Esophagus squamous epithelium (tissue), 5 donors: Measurements from ENCODE around the gene MRPS34. TPM values are rescaled to one million over a fixed set of nuclear protein-coding genes. Genes with fewer than 3 reads are reported as not detected.

ENCODE experiments used
- DNase-seq: peaks from one replicate; lab custom pipeline; 2025; lab: John Stamatoyannopoulos, UW
- H3K27ac ChIP-seq, 4 donors: fragments of 200-600 bp; sonication (generic); one replicate each; pipeline ENCODE4 v1.5.1; 2016 to 2019; ENCODE audit warnings: mild to moderate bottlenecking in 1 of 4
- H3K27me3 ChIP-seq, 4 donors: fragments of 200-600 bp; sonication (generic); 1 replicate in 3 of 4; 2 replicates in 1 of 4; pipeline versions ENCODE4 v1.5.1 to v1.6.0; 2017 to 2021; ENCODE audit warnings: antibody characterized with exemption in 1 of 4
- H3K36me3 ChIP-seq, 3 donors: fragments of 200-600 bp; sonication (generic); one replicate each; pipeline ENCODE4 v1.5.1; 2016 to 2019
- H3K4me1 ChIP-seq, 3 donors: fragments of 200-600 bp; sonication (generic); one replicate each; pipeline ENCODE4 v1.5.1; 2017 to 2019
- H3K4me3 ChIP-seq, 4 donors: fragments of 200-600 bp; sonication (generic); 1 replicate in 3 of 4; 2 replicates in 1 of 4; pipeline ENCODE4 v1.5.1; 2016 to 2019; ENCODE audit warnings: mild to moderate bottlenecking in 2 of 4, moderate library complexity in 1 of 4
- H3K9me3 ChIP-seq, 3 donors: fragments of 200-600 bp; sonication (generic); one replicate each; pipeline ENCODE4 v1.5.1; 2016 to 2019
- POLR2A ChIP-seq, 4 donors: fragments of 450-650 bp; IDR thresholded peaks; one replicate each; pipeline ENCODE4 v1.6.1; 2017; ENCODE audit warnings: antibody characterized with exemption in 4 of 4, mild to moderate bottlenecking in 4 of 4, moderate library complexity in 3 of 4
- WGBS, 2 donors: methylation state at CpG; one replicate each; pipeline ENCODE4 v1.1.5; 2018; 5-methylcytosine and 5-hydroxymethylcytosine counted together
- intact Hi-C: fragments of 100-400 bp; cut with DNase I; formaldehyde crosslinking; loops from one replicate; pipeline ENCODE4 v1.15.0; 2022
- total RNA-seq, 4 donors: library from RNA; depleted of rRNA; stranded (reverse); fragments of >200 nt; gene quantifications; one replicate each; pipeline ENCODE4 v1.1.0, GENCODE V29; 2016
- TF ChIP-seq, protein P1 (sequence below), 6 experiments: fragments of 450-650 bp in 4 of 6; fragments of 200-600 bp in 2 of 6; sonication (generic) in 2 of 6; IDR thresholded peaks; one replicate each; pipeline ENCODE4 v1.5.1; 2016 to 2019; ENCODE audit warnings: antibody characterized with exemption in 6 of 6, mild to moderate bottlenecking in 4 of 6, moderate library complexity in 4 of 6
- donor health status: DM: yes; HTN: yes; CAD: no.

The MRPS34 gene
- total RNA-seq, 4 donors from 2014 or later = 89.5 to 158 (median 114) TPM

- intact Hi-C loops = no loop called here
- no peaks in the 10 kb centered on the region for H3K9me3 ChIP-seq
- WGBS, 2 donors = 81 to 89% methylated on average over 6 to 11 of the region's 40 CpGs
- H3K27me3 ChIP-seq = no peaks in the 10 kb centered on the region
- no peak for DNase-seq
- H3K4me1 ChIP-seq = peaks cover 0 to 11% (median 6%) of the 10 kb centered on the region in 3 donors
- H3K4me3 ChIP-seq = no peak overlapping the region
- TF ChIP-seq, protein P1, sequence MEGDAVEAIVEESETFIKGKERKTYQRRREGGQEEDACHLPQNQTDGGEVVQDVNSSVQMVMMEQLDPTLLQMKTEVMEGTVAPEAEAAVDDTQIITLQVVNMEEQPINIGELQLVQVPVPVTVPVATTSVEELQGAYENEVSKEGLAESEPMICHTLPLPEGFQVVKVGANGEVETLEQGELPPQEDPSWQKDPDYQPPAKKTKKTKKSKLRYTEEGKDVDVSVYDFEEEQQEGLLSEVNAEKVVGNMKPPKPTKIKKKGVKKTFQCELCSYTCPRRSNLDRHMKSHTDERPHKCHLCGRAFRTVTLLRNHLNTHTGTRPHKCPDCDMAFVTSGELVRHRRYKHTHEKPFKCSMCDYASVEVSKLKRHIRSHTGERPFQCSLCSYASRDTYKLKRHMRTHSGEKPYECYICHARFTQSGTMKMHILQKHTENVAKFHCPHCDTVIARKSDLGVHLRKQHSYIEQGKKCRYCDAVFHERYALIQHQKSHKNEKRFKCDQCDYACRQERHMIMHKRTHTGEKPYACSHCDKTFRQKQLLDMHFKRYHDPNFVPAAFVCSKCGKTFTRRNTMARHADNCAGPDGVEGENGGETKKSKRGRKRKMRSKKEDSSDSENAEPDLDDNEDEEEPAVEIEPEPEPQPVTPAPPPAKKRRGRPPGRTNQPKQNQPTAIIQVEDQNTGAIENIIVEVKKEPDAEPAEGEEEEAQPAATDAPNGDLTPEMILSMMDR (IDR thresholded peaks at IDR 0.05) = no peak
- TF ChIP-seq POLR2A (IDR thresholded peaks at IDR 0.05) = no peak
- no peak overlapping the region for H3K27ac ChIP-seq
- H3K36me3 ChIP-seq = peaks cover 25 to 79% (median 28%) of the 10 kb centered on the region in 3 donors
Measured at GRCh38 chr16:1816396-1817275, 43.7 kb upstream of the MRPS34 start.

GRCh38 chr16:1815461-1815860, 42.5 kb upstream of the MRPS34 start:
- DNase-seq = no peak
- TF ChIP-seq, protein P1 (IDR thresholded peaks at IDR 0.05) = no peak
- no peak for TF ChIP-seq POLR2A (IDR thresholded peaks at IDR 0.05)
- H3K36me3 ChIP-seq = peaks cover 20 to 77% (median 25%) of the 10 kb centered on the region in 3 donors

GRCh38 chr16:1812732-1813163, 39.8 kb upstream of the MRPS34 start:
- no peak for TF ChIP-seq POLR2A (IDR thresholded peaks at IDR 0.05)
- TF ChIP-seq, protein P1 (IDR thresholded peaks at IDR 0.05) = peak; percentile 36 to 77 (median 63)
- peaks cover 0 to 11% (median 6%) of the 10 kb centered on the region in 3 donors for H3K4me1 ChIP-seq
- WGBS, 2 donors = 13% methylated on average over 15 to 17 of the region's 17 CpGs
- H3K4me3 ChIP-seq = no peak overlapping the region
- peaks cover 21 to 76% (median 21%) of the 10 kb centered on the region in 3 donors for H3K36me3 ChIP-seq
- no peak for DNase-seq
- peak overlapping the region in 1 of 4 donors; percentile 13 for H3K27ac ChIP-seq
- intact Hi-C loops = no loop called here
- no peaks in the 10 kb centered on the region for H3K9me3 ChIP-seq
- H3K27me3 ChIP-seq = no peaks in the 10 kb centered on the region

More at GRCh38 chr16:1815461-1815860, 42.5 kb upstream of the MRPS34 start:
- WGBS, 2 donors = 90 to 93% methylated on average over 11 of the region's 11 CpGs
- Histone ChIP-seq H3K4me1 (peaks cover 0 to 11% (median 6%) of the 10 kb centered on the region in 3 donors), H3K27ac (no peak overlapping the region), H3K9me3 (no peaks in the 10 kb centered on the region), H3K27me3 (no peaks in the 10 kb centered on the region), H3K4me3 (no peak overlapping the region)
- intact Hi-C loops = no loop called here

DNA sequence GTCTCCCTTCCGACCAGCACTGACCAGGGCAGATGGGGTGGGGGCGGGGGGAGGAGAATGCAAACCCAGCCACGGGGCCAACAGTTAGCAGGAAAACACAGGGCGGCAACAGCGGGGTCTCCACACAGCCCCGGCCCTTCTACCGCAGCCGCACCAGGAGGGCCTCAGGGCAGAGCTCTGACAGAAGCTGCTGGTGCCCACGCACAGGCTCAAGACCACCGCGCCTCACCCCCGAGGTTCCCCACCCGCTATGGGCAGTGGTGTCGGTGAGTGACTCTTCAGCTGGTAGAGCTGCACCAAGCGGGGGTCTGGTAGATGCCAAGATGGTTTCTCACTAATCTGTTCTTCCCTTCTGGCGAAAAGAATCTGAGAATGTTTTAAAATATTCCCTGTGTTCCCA, 37.6 kb upstream of the MRPS34 start:
- H3K4me1 ChIP-seq = peaks cover 0 to 11% (median 6%) of the 10 kb centered on the region in 3 donors
- 89 to 92% methylated on average over 9 to 12 of the region's 16 CpGs for WGBS, 2 donors
- peaks cover 11 to 72% (median 11%) of the 10 kb centered on the region in 3 donors for H3K36me3 ChIP-seq
- no peaks in the 10 kb centered on the region for H3K9me3 ChIP-seq
- no peak overlapping the region for H3K4me3 ChIP-seq
- no peak for DNase-seq
- no peak overlapping the region for H3K27ac ChIP-seq
- no peaks in the 10 kb centered on the region for H3K27me3 ChIP-seq
- TF ChIP-seq POLR2A (IDR thresholded peaks at IDR 0.05) = no peak
- TF ChIP-seq, protein P1 (IDR thresholded peaks at IDR 0.05) = no peak
- intact Hi-C loops = no loop called here

DNA sequence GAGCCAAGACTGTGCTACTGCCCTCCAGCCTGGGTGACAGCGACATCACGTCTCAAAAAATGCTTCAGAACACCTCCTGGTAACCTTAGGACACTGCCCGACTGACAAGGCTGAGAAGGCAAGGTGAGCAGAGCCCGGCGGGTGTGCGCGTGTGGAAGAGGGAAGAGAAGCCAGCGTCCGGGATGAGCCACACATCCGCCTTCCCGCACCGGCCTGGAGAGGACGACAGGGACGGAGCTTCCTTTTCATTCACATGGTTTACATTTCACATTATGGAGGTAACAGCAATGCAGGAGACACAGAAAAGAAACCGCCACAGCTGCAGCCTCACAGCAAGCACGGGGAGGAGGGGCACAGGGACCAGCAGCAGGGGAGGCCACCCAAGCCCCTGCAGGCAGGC, 37.2 kb upstream of the MRPS34 start:
- no peaks in the 10 kb centered on the region for H3K9me3 ChIP-seq
- no peak for TF ChIP-seq POLR2A (IDR thresholded peaks at IDR 0.05)
- TF ChIP-seq, protein P1 (IDR thresholded peaks at IDR 0.05) = no peak
- 91 to 97% methylated on average over 13 to 15 of the region's 16 CpGs for WGBS, 2 donors
- H3K27ac ChIP-seq = no peak overlapping the region
- no peak for DNase-seq
- H3K4me3 ChIP-seq = no peak overlapping the region
- no peaks in the 10 kb centered on the region for H3K27me3 ChIP-seq
- intact Hi-C loops = no loop called here
- peaks cover 11 to 67% (median 11%) of the 10 kb centered on the region in 3 donors for H3K36me3 ChIP-seq
- H3K4me1 ChIP-seq = peaks cover 0 to 11% (median 6%) of the 10 kb centered on the region in 3 donors
